LHCN-M2 (cell line): ENCODE data around the gene SPDYE4. TPM values are rescaled to one million over a fixed set of nuclear protein-coding genes. Genes with fewer than 3 reads are reported as not detected.

Experiments used
- DNase-seq: peaks from one replicate; pipeline ENCODE4 v3.0.0-alpha.2; 2012; ENCODE audit warnings: low read depth
- total RNA-seq: library from RNA; depleted of rRNA; stranded (reverse); fragments of >200 nt; gene quantifications from 2 replicates; pipeline ENCODE4 v1.2.3, GENCODE V29; 2014; rRNA removed

The SPDYE4 gene
- total RNA-seq, 1 experiment from 2014 or later, result not detected

GRCh38 chr17:8713315-8713714 is 45.0 kb downstream of the SPDYE4 start:
- DNase-seq, result no peak

GRCh38 chr17:8712698-8713097 is 45.6 kb downstream of the SPDYE4 start:
- DNase-seq, result no peak

- no peak for DNase-seq
Observed at GRCh38 chr17:8711291-8711690, 47.1 kb downstream of the SPDYE4 start.

GRCh38 chr17:8710813-8711212 is 47.5 kb downstream of the SPDYE4 start:
- DNase-seq, result no peak

GRCh38 chr17:8709006-8709405 is 49.3 kb downstream of the SPDYE4 start:
- DNase-seq, result no peak

GRCh38 chr17:8708025-8708461 is 50.3 kb downstream of the SPDYE4 start:
- no peak for DNase-seq

- no peak for DNase-seq
Observed at GRCh38 chr17:8707332-8708024, 50.9 kb downstream of the SPDYE4 start.

- DNase-seq, result no peak
Observed at GRCh38 chr17:8706431-8706830, 51.9 kb downstream of the SPDYE4 start.

- no peak for DNase-seq
Observed at GRCh38 chr17:8705427-8705826, 52.9 kb downstream of the SPDYE4 start.

- DNase-seq, result no peak
Observed at GRCh38 chr17:8703001-8703400, 55.3 kb downstream of the SPDYE4 start.

- no peak for DNase-seq
Observed at GRCh38 chr17:8701754-8702153, 56.6 kb downstream of the SPDYE4 start.

- DNase-seq, result no peak
Observed at GRCh38 chr17:8701221-8701620, 57.1 kb downstream of the SPDYE4 start.

Other genes starting within 250 kb of the SPDYE4 start
- 30.8 and 40.4 TPM in 2 replicates for gene MYH10, start 127.8 kb downstream of the SPDYE4 start, total RNA-seq
- not detected in 2 replicates for gene CCDC42, start 13.7 kb downstream of the SPDYE4 start, total RNA-seq
- gene MFSD6L, start 40.8 kb upstream of the SPDYE4 start, total RNA-seq, result not detected in 2 replicates
- not detected in 2 replicates for gene PIK3R6, start 109.1 kb upstream of the SPDYE4 start, total RNA-seq
- gene PIK3R5, start 207.2 kb upstream of the SPDYE4 start, total RNA-seq, result not detected in 2 replicates